GM13976 (cell line): ENCODE results near the gene TOM1.

Source experiments
- DNase-seq: peaks from one replicate; pipeline ENCODE4 v3.0.0; 2012; ENCODE audit warnings: low spot score
- CTCF ChIP-seq: IDR thresholded peaks from 2 replicates; pipeline ENCODE4 v1.5.1; 2012; ENCODE audit warnings: borderline replicate concordance, mild to moderate bottlenecking; ENCODE audit not compliant: insufficient read depth; ENCODE audit errors: extremely low read depth, missing control alignments, control extremely low read depth
- in situ Hi-C: fragments of 300-500 bp; cut with MboI; formaldehyde crosslinking; loops from one replicate; pipeline ENCODE4 v1.12.0; 2022; ENCODE audit warnings: low sequenced_read_pairs, mixed read lengths, inconsistent platforms; ENCODE audit not compliant: unreplicated experiment

Gene TOM1

GRCh38 chr22:35375526-35375925 lies 75.8 kb downstream of the TOM1 start:
- in situ Hi-C loops = no loop called here
- no peak for DNase-seq
- TF ChIP-seq CTCF = no peak

- peak; percentile 81 for DNase-seq
- in situ Hi-C loops = no loop called here
- TF ChIP-seq CTCF = no peak
Observed at GRCh38 chr22:35376728-35377472, 77.2 kb downstream of the TOM1 start.

- DNase-seq = no peak
- TF ChIP-seq CTCF = no peak
- in situ Hi-C loops = no loop called here
Observed at GRCh38 chr22:35377735-35378134, 78.0 kb downstream of the TOM1 start.

GRCh38 chr22:35378621-35379020 lies 78.9 kb downstream of the TOM1 start:
- no peak for TF ChIP-seq CTCF
- DNase-seq = no peak
- in situ Hi-C loops = no loop called here

GRCh38 chr22:35379146-35379993 lies 79.7 kb downstream of the TOM1 start:
- in situ Hi-C loops = no loop called here
- no peak for DNase-seq
- TF ChIP-seq CTCF = no peak

- DNase-seq = no peak
Observed at GRCh38 chr22:35380013-35380412, 80.3 kb downstream of the TOM1 start.

More at GRCh38 chr22:35380013-35380412, 80.3 kb downstream of the TOM1 start:
- in situ Hi-C loops = no loop called here
- no peak for TF ChIP-seq CTCF
